ENCODE measurements around the gene NANOS1. TPM values are rescaled to one million over a fixed set of nuclear protein-coding genes. Genes with fewer than 3 reads are reported as not detected.

Gene NANOS1
- total and polyA plus RNA-seq, 2 of the 8 experiments (the other 6 are each of a cell fraction or from before 2014, with no cell fraction given), result 3.1 to 3.9 TPM

DNA sequence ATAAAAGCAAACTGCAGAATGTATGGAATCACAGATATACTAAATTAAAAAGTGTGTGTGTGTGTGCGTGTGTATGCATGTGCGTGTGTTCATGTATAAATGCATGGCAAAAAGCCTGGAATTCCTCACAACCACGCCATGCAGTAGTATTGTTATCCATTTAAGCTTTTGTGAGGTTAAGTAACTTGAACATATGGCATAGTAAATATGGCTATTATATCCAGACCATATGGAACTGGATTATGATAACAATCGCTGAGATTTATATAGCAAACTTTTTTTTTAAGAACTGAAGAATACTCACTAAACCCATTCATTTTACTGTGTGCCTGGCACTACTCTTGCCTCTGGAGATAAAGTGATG, 22.3 kb upstream of the NANOS1 start (continued):
- TF ChIP-seq CTBP2 (IDR thresholded peaks at IDR 0.05; ENCODE audit: borderline replicate concordance, insufficient read depth, insufficient read length, low read length) (no peak), CEBPB (IDR thresholded peaks at IDR 0.05; ENCODE audit: low read depth, low read length) (no peak)
